ENCODE measurements around the gene SPARC.

The SPARC gene

DNA sequence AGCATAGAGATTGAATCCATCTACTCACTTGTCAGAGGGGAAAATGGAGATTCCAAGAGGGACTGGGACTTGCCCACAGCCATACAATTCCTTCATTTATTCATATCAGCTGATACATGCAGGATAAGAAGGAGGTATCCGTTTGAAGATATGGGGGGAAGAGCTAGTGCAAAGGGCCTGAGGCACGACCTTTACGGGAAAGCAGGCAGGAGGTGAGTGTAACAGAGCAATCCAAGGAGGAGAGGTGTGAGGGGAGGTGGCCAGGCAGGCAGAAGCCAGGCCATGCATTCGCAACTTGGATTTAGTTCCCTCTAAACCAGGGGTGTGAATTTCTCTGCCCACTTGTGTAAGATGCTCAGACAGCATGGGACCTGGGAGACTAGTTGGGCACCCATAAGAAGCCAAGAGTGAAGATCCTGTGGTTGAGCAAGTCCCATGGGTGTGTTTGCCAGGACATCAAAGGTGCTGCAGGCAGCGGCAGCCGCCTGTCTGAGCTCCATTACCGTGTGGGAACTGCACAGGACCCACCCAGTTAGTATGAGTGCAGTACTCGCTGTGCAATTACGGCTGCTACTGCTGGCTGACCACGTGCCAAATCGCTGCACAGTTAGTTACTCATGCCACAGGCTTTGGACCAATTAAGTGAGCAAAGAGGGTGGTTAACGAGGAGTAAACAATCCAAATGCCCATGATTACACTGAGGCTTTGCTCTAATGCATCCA is 64.2 kb downstream of the SPARC start:
- no peak overlapping the region for H2AFZ ChIP-seq (ENCODE audit: low read depth, low read length)
- H4K91ac ChIP-seq (ENCODE audit: low read length) = no peak overlapping the region
- H2BK12ac ChIP-seq (ENCODE audit: low read length in 2 of 2) = no peak overlapping the region
- WGBS = 83% methylated on average over 12 of the region's 12 CpGs
- H3K18ac ChIP-seq (ENCODE audit: low read depth in 1 of 2, low read length in 2 of 2) = no peak overlapping the region
- H3K23ac ChIP-seq (ENCODE audit: low read length in 2 of 2) = no peak overlapping the region
- H3K14ac ChIP-seq (ENCODE audit: low read length in 2 of 2) = peak overlapping the region in 1 of 2 experiments; percentile 16
- no peak overlapping the region for H4K8ac ChIP-seq (ENCODE audit: low read length)
- no peak overlapping the region for H2BK120ac ChIP-seq (ENCODE audit: low read depth, low read length)
- no peak overlapping the region for H3K4ac ChIP-seq (ENCODE audit: low read depth in 1 of 2, low read length in 2 of 2)
- no peak overlapping the region for H3K27ac ChIP-seq (ENCODE audit: low read length, poor library complexity, severe bottlenecking)
- H3K9me3 ChIP-seq (ENCODE audit: control insufficient read depth, low read length) = no peaks in the 10 kb centered on the region
- H3K79me1 ChIP-seq (replicated peaks; ENCODE audit: low read length, poor library complexity, severe bottlenecking) = no peaks in the 10 kb centered on the region
- no peak overlapping the region for H3K9ac ChIP-seq (ENCODE audit: low read length)
- DNase-seq = no peak
- H2BK15ac ChIP-seq (ENCODE audit: low read depth, poor library complexity, severe bottlenecking) = no peak overlapping the region
- no peak overlapping the region for H3K4me3 ChIP-seq (ENCODE audit: insufficient read depth in 1 of 2, low read depth in 1 of 2, low read length in 2 of 2)
- peaks cover 16% of the 10 kb centered on the region for H3K4me1 ChIP-seq (ENCODE audit: control insufficient read depth, insufficient read depth, low read depth, low read length)
- peaks cover 0 to 45% of the 10 kb centered on the region in 2 experiments for H3K27me3 ChIP-seq (ENCODE audit: control insufficient read depth in 1 of 2, insufficient read depth in 1 of 2, low read length in 2 of 2)
- H2BK5ac ChIP-seq (ENCODE audit: low read depth, low read length, poor library complexity, severe bottlenecking) = no peak overlapping the region
- no peak overlapping the region for H3K4me2 ChIP-seq (ENCODE audit: low read length, poor library complexity, severe bottlenecking)
- no peaks in the 10 kb centered on the region for H3K36me3 ChIP-seq (ENCODE audit: control insufficient read depth in 1 of 2, insufficient read depth in 2 of 2, low read depth in 1 of 2, low read length in 2 of 2)
- H2AK5ac ChIP-seq (ENCODE audit: low read length, severe bottlenecking) = peak overlapping the region; percentile 47

DNA sequence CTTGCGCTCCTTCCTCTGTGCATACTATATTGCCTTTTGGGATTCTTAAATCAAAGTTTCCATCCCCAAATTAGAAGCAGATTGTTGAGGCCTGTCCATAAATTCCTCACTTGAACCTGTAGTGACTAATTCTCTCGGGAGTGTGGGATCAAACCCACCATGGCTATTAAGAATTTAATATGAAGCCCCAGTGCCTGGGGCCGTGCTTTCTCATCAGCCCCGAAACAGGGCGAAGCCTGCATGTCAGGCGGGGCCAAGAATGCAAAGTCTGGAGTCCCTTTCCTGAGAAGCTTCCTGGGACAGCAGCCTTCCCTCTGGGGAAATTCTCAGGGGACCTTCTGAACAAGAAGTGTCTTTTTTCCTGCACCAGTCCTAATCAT is 66.3 kb downstream of the SPARC start:
- Histone ChIP-seq H2BK120ac (ENCODE audit: low read depth, low read length) (no peak overlapping the region), H3K4me1 (ENCODE audit: control insufficient read depth, insufficient read depth, low read depth, low read length) (peaks cover 15% of the 10 kb centered on the region), H2AFZ (ENCODE audit: low read depth, low read length) (no peak overlapping the region), H2BK15ac (ENCODE audit: low read depth, poor library complexity, severe bottlenecking) (no peak overlapping the region), H3K4me2 (ENCODE audit: low read length, poor library complexity, severe bottlenecking) (no peak overlapping the region), H3K18ac (ENCODE audit: low read depth in 1 of 2, low read length in 2 of 2) (no peak overlapping the region), H4K91ac (ENCODE audit: low read length) (no peak overlapping the region), H3K4ac (ENCODE audit: low read depth in 1 of 2, low read length in 2 of 2) (no peak overlapping the region), H3K14ac (ENCODE audit: low read length in 2 of 2) (no peak overlapping the region), H2BK5ac (ENCODE audit: low read depth, low read length, poor library complexity, severe bottlenecking) (no peak overlapping the region), H2AK5ac (ENCODE audit: low read length, severe bottlenecking) (no peak overlapping the region), H3K23ac (ENCODE audit: low read length in 2 of 2) (no peak overlapping the region), H3K9ac (ENCODE audit: low read length) (no peak overlapping the region), H3K27me3 (ENCODE audit: control insufficient read depth in 1 of 2, insufficient read depth in 1 of 2, low read length in 2 of 2) (peaks cover 0 to 60% of the 10 kb centered on the region in 2 experiments), H4K8ac (ENCODE audit: low read length) (no peak overlapping the region), H3K9me3 (ENCODE audit: control insufficient read depth, low read length) (no peaks in the 10 kb centered on the region), H3K79me1 (replicated peaks; ENCODE audit: low read length, poor library complexity, severe bottlenecking) (no peaks in the 10 kb centered on the region), H3K4me3 (ENCODE audit: insufficient read depth in 1 of 2, low read depth in 1 of 2, low read length in 2 of 2) (no peak overlapping the region), H3K27ac (ENCODE audit: low read length, poor library complexity, severe bottlenecking) (peak overlapping the region; percentile 1), H3K36me3 (ENCODE audit: control insufficient read depth in 1 of 2, insufficient read depth in 2 of 2, low read depth in 1 of 2, low read length in 2 of 2) (no peaks in the 10 kb centered on the region), H2BK12ac (ENCODE audit: low read length in 2 of 2) (no peak overlapping the region)
- no peak for DNase-seq
- 76% methylated on average over 6 of the region's 6 CpGs for WGBS

DNA sequence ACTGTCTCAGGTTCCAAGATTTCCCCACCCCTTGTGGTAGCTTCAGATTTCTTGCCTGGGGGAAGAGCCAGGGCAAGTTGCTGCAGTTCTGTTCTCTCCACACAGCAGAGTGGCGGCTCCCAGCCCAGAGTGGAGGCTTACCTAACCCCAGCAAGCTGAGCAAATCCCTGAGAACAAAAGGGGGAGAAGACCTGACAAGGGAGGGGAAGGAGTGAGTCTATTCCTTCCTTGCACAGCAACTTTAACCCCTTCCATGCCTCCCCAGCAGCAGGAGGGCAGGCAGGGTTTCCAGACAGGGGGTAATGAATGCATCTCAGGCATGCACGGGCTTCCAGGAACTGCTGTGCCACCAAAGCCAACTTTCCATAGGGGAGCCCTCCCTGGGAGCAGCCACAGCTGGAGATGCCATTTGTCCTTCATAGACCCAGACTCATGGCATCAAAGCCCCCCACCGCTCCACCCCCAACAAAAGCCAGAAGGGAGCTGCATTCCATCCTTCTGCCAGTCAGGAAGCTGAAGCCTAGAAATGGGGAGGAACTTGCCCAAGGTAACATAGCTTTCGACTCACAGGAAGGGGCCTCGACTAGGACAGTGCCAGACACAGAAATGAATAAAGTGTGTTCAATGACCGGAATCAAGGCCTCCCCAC is 66.8 kb downstream of the SPARC start:
- no peaks in the 10 kb centered on the region for H3K36me3 ChIP-seq (ENCODE audit: control insufficient read depth in 1 of 2, insufficient read depth in 2 of 2, low read depth in 1 of 2, low read length in 2 of 2)
- H3K14ac ChIP-seq (ENCODE audit: low read length in 2 of 2) = no peak overlapping the region
- no peak overlapping the region for H4K91ac ChIP-seq (ENCODE audit: low read length)
- no peak overlapping the region for H2AFZ ChIP-seq (ENCODE audit: low read depth, low read length)
- H3K4ac ChIP-seq (ENCODE audit: low read depth in 1 of 2, low read length in 2 of 2) = no peak overlapping the region
- H3K27me3 ChIP-seq (ENCODE audit: control insufficient read depth in 1 of 2, insufficient read depth in 1 of 2, low read length in 2 of 2) = peaks cover 0 to 63% of the 10 kb centered on the region in 2 experiments
- peaks cover 20% of the 10 kb centered on the region for H3K4me1 ChIP-seq (ENCODE audit: control insufficient read depth, insufficient read depth, low read depth, low read length)
- peak overlapping the region; percentile 21 for H2AK5ac ChIP-seq (ENCODE audit: low read length, severe bottlenecking)
- no peak overlapping the region for H3K4me3 ChIP-seq (ENCODE audit: insufficient read depth in 1 of 2, low read depth in 1 of 2, low read length in 2 of 2)
- no peak overlapping the region for H3K4me2 ChIP-seq (ENCODE audit: low read length, poor library complexity, severe bottlenecking)
- peak overlapping the region; percentile 34 for H3K27ac ChIP-seq (ENCODE audit: low read length, poor library complexity, severe bottlenecking)
- no peak for DNase-seq
- no peak overlapping the region for H2BK120ac ChIP-seq (ENCODE audit: low read depth, low read length)
- no peaks in the 10 kb centered on the region for H3K79me1 ChIP-seq (replicated peaks; ENCODE audit: low read length, poor library complexity, severe bottlenecking)
- no peaks in the 10 kb centered on the region for H3K9me3 ChIP-seq (ENCODE audit: control insufficient read depth, low read length)
- no peak overlapping the region for H2BK15ac ChIP-seq (ENCODE audit: low read depth, poor library complexity, severe bottlenecking)
- 38% methylated on average over 6 of the region's 6 CpGs for whole genome bisulfite sequencing
- H3K18ac ChIP-seq (ENCODE audit: low read depth in 1 of 2, low read length in 2 of 2) = no peak overlapping the region
- no peak overlapping the region for H2BK12ac ChIP-seq (ENCODE audit: low read length in 2 of 2)
- H4K8ac ChIP-seq (ENCODE audit: low read length) = no peak overlapping the region
- no peak overlapping the region for H3K23ac ChIP-seq (ENCODE audit: low read length in 2 of 2)
- no peak overlapping the region for H3K9ac ChIP-seq (ENCODE audit: low read length)
- no peak overlapping the region for H2BK5ac ChIP-seq (ENCODE audit: low read depth, low read length, poor library complexity, severe bottlenecking)

DNA sequence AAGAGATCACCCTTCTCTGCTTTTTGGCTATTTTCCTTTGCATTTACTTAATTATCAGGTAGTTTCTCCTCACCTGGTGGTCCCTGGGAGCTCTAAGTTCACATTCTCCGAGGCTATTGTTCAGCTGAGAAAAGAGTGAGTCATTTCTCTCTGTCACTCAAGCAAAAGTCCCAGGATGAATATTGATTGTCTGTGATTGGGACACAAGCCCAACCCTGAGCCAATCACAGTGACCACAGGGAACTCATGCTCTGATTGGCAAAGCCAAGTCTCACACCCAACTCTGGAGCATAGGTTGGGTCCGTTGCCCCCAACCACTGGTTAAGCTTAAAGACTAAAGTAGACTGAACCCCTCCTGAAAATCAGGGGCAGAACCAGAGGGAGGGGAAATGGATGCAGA is 67.8 kb downstream of the SPARC start:
- Histone ChIP-seq H3K27ac (ENCODE audit: low read length, poor library complexity, severe bottlenecking) (no peak overlapping the region), H2BK5ac (ENCODE audit: low read depth, low read length, poor library complexity, severe bottlenecking) (no peak overlapping the region), H3K4me3 (ENCODE audit: insufficient read depth in 1 of 2, low read depth in 1 of 2, low read length in 2 of 2) (no peak overlapping the region), H2BK120ac (ENCODE audit: low read depth, low read length) (no peak overlapping the region), H3K79me1 (replicated peaks; ENCODE audit: low read length, poor library complexity, severe bottlenecking) (no peaks in the 10 kb centered on the region), H3K9me3 (ENCODE audit: control insufficient read depth, low read length) (no peaks in the 10 kb centered on the region), H3K14ac (ENCODE audit: low read length in 2 of 2) (no peak overlapping the region), H2BK15ac (ENCODE audit: low read depth, poor library complexity, severe bottlenecking) (no peak overlapping the region), H4K8ac (ENCODE audit: low read length) (no peak overlapping the region), H2BK12ac (ENCODE audit: low read length in 2 of 2) (no peak overlapping the region), H2AFZ (ENCODE audit: low read depth, low read length) (no peak overlapping the region), H3K18ac (ENCODE audit: low read depth in 1 of 2, low read length in 2 of 2) (no peak overlapping the region), H3K4me2 (ENCODE audit: low read length, poor library complexity, severe bottlenecking) (no peak overlapping the region), H2AK5ac (ENCODE audit: low read length, severe bottlenecking) (no peak overlapping the region), H3K4ac (ENCODE audit: low read depth in 1 of 2, low read length in 2 of 2) (no peak overlapping the region), H3K4me1 (ENCODE audit: control insufficient read depth, insufficient read depth, low read depth, low read length) (peaks cover 23% of the 10 kb centered on the region), H3K23ac (ENCODE audit: low read length in 2 of 2) (no peak overlapping the region), H3K36me3 (ENCODE audit: control insufficient read depth in 1 of 2, insufficient read depth in 2 of 2, low read depth in 1 of 2, low read length in 2 of 2) (no peaks in the 10 kb centered on the region), H3K27me3 (ENCODE audit: control insufficient read depth in 1 of 2, insufficient read depth in 1 of 2, low read length in 2 of 2) (peaks cover 0 to 74% of the 10 kb centered on the region in 2 experiments), H4K91ac (ENCODE audit: low read length) (no peak overlapping the region), H3K9ac (ENCODE audit: low read length) (no peak overlapping the region)
- 60% methylated on average over 1 of the region's 2 CpGs for WGBS
- no peak for DNase-seq

Data from mesenchymal stem cell (in vitro differentiated cells and primary cell).